Measurements from ENCODE around the gene CHN1. TPM values are rescaled to one million over a fixed set of nuclear protein-coding genes. Genes with fewer than 3 reads are reported as not detected.

The CHN1 gene
- total RNA-seq, 4 donors from 2014 or later = 0.66 to 4.7 (median 2.4) TPM

DNA sequence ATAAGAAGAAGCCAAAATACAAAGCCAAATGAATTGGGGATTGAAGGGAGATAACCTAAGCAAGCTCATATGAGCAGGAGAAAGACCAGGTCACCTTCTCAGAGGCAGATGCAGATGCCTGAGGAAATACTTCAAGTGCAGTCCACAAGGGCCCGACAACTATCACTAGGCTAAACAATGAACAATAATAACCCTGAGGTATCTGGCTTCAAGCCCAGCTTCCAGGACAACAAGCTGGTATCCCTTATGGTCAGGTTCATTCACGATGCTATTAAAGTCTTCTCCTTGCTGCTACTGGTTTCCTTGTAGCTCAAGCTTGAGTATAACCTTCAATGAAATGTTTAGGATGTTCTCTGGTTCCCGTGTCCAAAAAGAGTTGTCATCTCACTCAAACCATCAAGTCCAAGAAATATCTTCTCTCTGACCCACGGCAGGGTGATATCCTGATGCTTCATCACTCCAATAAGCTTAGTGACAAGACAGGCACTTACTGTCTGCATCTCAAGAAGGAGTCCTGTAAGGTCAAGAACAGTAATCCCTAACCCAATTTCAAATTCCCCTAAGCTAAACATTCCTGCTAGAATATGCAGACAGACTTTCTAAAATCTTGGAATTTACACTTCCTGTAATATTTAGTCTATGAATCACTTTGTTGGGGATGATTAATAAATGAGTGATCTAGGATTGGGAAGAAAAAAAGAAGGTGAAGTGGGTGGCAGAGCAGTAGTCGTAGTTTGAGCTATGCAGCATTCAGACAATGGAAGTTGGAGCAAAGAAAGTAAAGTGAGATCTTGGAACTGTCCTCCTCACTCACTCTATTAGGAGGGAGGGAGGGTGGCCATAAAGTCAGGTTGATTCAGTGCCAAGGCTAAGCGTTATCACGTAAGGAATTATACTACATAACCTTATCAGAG, 33.1 kb downstream of the CHN1 start:
- in situ Hi-C loops (cut with MboI; ENCODE audit: low sequenced_read_pairs in 4 of 4) (no loop called here), intact Hi-C loops (cut with DNase I; ENCODE audit: low total_unique reads) (no loop called here)
- ATAC-seq = peak in 1 of 2 donors; percentile 39
- Histone ChIP-seq H3K9me3 (no peaks in the 10 kb centered on the region), H3K4me1 (no peaks in the 10 kb centered on the region), H3K27me3 (no peaks in the 10 kb centered on the region), H3K27ac (no peak overlapping the region), H3K4me3 (no peak overlapping the region), H3K36me3 (no peaks in the 10 kb centered on the region)
- no peak for DNase-seq
- no peak for TF ChIP-seq POLR2A (IDR thresholded peaks at IDR 0.05)
- TF ChIP-seq, protein P1, sequence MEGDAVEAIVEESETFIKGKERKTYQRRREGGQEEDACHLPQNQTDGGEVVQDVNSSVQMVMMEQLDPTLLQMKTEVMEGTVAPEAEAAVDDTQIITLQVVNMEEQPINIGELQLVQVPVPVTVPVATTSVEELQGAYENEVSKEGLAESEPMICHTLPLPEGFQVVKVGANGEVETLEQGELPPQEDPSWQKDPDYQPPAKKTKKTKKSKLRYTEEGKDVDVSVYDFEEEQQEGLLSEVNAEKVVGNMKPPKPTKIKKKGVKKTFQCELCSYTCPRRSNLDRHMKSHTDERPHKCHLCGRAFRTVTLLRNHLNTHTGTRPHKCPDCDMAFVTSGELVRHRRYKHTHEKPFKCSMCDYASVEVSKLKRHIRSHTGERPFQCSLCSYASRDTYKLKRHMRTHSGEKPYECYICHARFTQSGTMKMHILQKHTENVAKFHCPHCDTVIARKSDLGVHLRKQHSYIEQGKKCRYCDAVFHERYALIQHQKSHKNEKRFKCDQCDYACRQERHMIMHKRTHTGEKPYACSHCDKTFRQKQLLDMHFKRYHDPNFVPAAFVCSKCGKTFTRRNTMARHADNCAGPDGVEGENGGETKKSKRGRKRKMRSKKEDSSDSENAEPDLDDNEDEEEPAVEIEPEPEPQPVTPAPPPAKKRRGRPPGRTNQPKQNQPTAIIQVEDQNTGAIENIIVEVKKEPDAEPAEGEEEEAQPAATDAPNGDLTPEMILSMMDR (IDR thresholded peaks at IDR 0.05 in 4 of 5, conservative IDR thresholded peaks at IDR 0.05 in 1 of 5) = no peak

DNA sequence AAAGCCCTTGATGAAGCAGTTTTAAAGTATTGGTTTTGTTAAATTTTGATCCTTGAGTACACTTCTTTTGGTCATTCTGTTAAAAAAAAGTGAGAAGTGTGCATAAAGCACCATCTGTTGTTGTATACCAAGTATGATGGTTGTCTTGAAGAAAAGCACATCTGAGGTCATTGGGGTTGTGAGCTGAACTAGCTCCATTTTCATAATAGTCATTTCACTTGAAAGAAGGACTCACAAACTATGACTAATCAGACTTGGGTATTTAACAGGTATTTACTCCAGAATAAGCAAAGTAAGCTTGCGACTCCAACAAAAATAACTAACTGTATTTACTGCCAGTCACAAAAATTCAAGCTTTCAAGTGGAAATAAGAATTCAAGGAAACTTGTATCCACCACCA, 35.1 kb downstream of the CHN1 start:
- ATAC-seq (no peak), DNase-seq (no peak)
- TF ChIP-seq, protein P1 (IDR thresholded peaks at IDR 0.05 in 4 of 5, conservative IDR thresholded peaks at IDR 0.05 in 1 of 5) = no peak
- no peak for TF ChIP-seq POLR2A (IDR thresholded peaks at IDR 0.05)
- in situ Hi-C loops (cut with MboI; ENCODE audit: low sequenced_read_pairs in 4 of 4) (no loop called here), intact Hi-C loops (cut with DNase I; ENCODE audit: low total_unique reads) (no loop called here)
- Histone ChIP-seq H3K9me3 (no peaks in the 10 kb centered on the region), H3K4me1 (peaks cover 0 to 5% of the 10 kb centered on the region in 2 donors), H3K36me3 (no peaks in the 10 kb centered on the region), H3K27ac (no peak overlapping the region), H3K4me3 (no peak overlapping the region), H3K27me3 (no peaks in the 10 kb centered on the region)

DNA sequence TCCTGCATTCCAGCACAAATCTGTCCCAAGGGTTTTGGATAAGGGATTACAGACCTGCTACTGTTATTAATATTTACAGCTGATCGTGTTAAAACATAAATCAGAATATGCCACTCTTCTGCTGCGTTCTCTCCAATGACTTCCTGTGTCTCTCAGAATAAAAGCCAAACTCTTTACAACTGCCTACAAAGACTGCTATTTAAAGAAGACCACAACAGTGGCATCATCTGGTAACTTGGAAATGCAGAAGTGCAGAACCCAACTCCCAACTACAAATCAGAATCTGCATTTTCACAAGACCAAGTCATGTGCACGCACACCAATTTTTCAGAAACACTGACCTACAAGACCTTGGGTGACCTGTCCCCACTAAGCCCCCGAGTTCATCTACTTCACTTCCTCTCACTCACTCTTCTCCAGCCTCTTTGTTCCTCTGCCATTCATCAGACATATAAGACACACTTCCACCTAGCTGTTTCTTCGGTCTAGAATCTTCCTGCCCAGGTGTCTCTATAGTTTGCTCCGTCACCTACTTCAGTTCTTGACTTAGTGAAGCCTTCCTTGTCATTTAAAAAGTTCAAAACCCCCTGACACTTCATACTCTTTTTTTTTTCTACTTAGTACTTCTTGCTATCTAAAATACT, 36.0 kb downstream of the CHN1 start:
- intact Hi-C loops (cut with DNase I; ENCODE audit: low total_unique reads) = no loop called here

DNA sequence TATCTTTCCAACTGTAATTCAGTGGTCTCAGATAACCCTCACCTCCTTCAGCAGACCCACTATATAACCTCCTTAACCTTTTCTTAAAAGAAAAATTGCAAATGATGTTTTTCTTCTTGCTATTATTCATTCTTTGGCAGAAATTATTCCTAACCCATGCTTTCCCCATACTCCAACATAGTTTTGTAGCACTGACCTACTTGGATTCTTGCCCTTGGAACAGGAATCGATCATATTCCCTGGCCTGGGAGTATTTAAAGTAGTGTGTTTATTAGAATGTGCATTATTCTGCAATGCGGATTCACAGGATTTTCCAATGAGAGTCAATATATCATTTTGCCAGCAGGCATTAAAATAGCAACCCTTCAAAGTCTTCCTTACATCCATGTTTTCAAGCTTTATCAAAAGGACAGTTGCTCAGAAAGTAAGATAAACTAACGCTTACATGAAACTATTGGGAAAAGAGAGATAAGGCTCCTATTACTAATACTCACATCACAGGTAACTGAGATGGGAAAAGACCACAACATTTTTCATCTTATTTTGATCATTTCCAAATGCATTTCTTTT, 37.4 kb downstream of the CHN1 start:
- intact Hi-C loops (cut with DNase I; ENCODE audit: low total_unique reads) = no loop called here

More for the DNA sequence above, 36.0 kb downstream of the CHN1 start:
- no peak for DNase-seq
- Histone ChIP-seq H3K4me1 (peaks cover 0 to 5% of the 10 kb centered on the region in 2 donors), H3K27me3 (no peaks in the 10 kb centered on the region), H3K36me3 (no peaks in the 10 kb centered on the region), H3K9me3 (no peaks in the 10 kb centered on the region), H3K27ac (no peak overlapping the region), H3K4me3 (no peak overlapping the region)
- in situ Hi-C loops (cut with MboI; ENCODE audit: low sequenced_read_pairs in 4 of 4) = no loop called here
- ATAC-seq = no peak
- no peak for TF ChIP-seq POLR2A (IDR thresholded peaks at IDR 0.05)
- TF ChIP-seq, protein P1 (IDR thresholded peaks at IDR 0.05 in 4 of 5, conservative IDR thresholded peaks at IDR 0.05 in 1 of 5) = no peak

More for the DNA sequence above, 37.4 kb downstream of the CHN1 start:
- no peak overlapping the region for H3K4me3 ChIP-seq
- DNase-seq (no peak), ATAC-seq (no peak)
- no peaks in the 10 kb centered on the region for H3K9me3 ChIP-seq
- H3K27me3 ChIP-seq = no peaks in the 10 kb centered on the region
- TF ChIP-seq, protein P1 (IDR thresholded peaks at IDR 0.05 in 4 of 5, conservative IDR thresholded peaks at IDR 0.05 in 1 of 5) = no peak
- TF ChIP-seq POLR2A (IDR thresholded peaks at IDR 0.05) = no peak
- no peaks in the 10 kb centered on the region for H3K36me3 ChIP-seq
- in situ Hi-C loops (cut with MboI; ENCODE audit: low sequenced_read_pairs in 4 of 4) = no loop called here
- H3K27ac ChIP-seq = no peak overlapping the region
- peaks cover 0 to 5% of the 10 kb centered on the region in 2 donors for H3K4me1 ChIP-seq

Data from gastrocnemius medialis (tissue), 4 donors.